Cardiac muscle cell (in vitro differentiated cells and primary cell): Measurements from ENCODE around the gene VMA21. TPM values are rescaled to one million over a fixed set of nuclear protein-coding genes. Genes with fewer than 3 reads are reported as not detected.

Experiments used
- DNase-seq, 2 donors: peaks; one replicate each; pipeline versions ENCODE4 v3.0.0 to v3.0.0-alpha.2; 2010 to 2017; ENCODE audit warnings: low read depth in 1 of 2, low spot score in 1 of 2
- H3K27ac ChIP-seq: fragments of 200-600 bp; sonication (generic); 2 replicates; pipeline ENCODE4 v1.5.1; 2016
- H3K27me3 ChIP-seq: fragments of 200-600 bp; sonication (generic); 2 replicates; pipeline ENCODE4 v1.6.0; 2016; ENCODE audit warnings: control low read depth
- H3K36me3 ChIP-seq: fragments of 200-600 bp; sonication (generic); 2 replicates; pipeline ENCODE4 v1.5.1; 2016; ENCODE audit warnings: control low read depth
- H3K4me1 ChIP-seq: fragments of 200-600 bp; sonication (generic); 2 replicates; pipeline ENCODE4 v1.8.1; 2017; ENCODE audit warnings: low read depth, mild to moderate bottlenecking, mixed run types
- H3K4me3 ChIP-seq: fragments of 200-600 bp; sonication (generic); 2 replicates; pipeline ENCODE4 v1.5.1; 2016; ENCODE audit warnings: mild to moderate bottlenecking
- H3K9me3 ChIP-seq: fragments of 200-600 bp; sonication (generic); 2 replicates; pipeline ENCODE4 v1.5.1; 2017; ENCODE audit warnings: low read depth, mild to moderate bottlenecking, control low read depth
- polyA plus RNA-seq: library from polyadenylated mRNA; unstranded; fragments of >200 nt; fragmentation: Nextera tagmentation; extraction: Ambion mirVana; gene quantifications from 2 replicates; pipeline ENCODE4 v1.2.1, GENCODE V29; 2016
- total RNA-seq: library from RNA; depleted of rRNA; stranded (reverse); fragments of >200 nt; gene quantifications from 2 replicates; pipeline ENCODE4 v1.2.3, GENCODE V29; 2016
- TF ChIP-seq, protein P1 (sequence below): IDR thresholded peaks from 2 replicates; pipeline ENCODE4 v1.5.1; 2012; ENCODE audit warnings: low read depth, mild to moderate bottlenecking, low read length

Gene VMA21
- total and polyA plus RNA-seq, 2 experiments from 2014 or later = 17.6 to 21.5 TPM

DNA sequence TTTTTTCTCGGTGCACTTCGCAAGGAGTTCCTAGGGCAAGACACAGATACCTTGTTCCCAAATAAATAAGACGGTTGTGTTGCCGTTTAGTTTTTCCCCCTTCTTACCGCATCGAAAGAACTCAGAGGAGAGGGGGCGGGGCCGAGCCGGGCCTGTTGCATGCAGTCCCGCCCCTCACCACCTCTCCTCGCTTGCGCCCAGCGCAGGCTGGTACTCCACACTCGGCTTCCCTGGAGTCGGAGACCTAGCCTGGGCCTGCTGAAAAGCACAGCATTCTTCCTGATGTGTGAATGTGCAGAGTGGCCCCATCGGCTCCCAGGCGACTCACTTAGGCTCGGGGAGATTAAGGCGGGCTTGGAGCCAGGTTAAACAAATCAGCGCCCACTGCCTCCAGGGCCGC is 26.1 kb upstream of the VMA21 start:
- TF ChIP-seq, protein P1, sequence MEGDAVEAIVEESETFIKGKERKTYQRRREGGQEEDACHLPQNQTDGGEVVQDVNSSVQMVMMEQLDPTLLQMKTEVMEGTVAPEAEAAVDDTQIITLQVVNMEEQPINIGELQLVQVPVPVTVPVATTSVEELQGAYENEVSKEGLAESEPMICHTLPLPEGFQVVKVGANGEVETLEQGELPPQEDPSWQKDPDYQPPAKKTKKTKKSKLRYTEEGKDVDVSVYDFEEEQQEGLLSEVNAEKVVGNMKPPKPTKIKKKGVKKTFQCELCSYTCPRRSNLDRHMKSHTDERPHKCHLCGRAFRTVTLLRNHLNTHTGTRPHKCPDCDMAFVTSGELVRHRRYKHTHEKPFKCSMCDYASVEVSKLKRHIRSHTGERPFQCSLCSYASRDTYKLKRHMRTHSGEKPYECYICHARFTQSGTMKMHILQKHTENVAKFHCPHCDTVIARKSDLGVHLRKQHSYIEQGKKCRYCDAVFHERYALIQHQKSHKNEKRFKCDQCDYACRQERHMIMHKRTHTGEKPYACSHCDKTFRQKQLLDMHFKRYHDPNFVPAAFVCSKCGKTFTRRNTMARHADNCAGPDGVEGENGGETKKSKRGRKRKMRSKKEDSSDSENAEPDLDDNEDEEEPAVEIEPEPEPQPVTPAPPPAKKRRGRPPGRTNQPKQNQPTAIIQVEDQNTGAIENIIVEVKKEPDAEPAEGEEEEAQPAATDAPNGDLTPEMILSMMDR = no peak
- Histone ChIP-seq H3K4me3 (no peak overlapping the region), H3K36me3 (no peaks in the 10 kb centered on the region), H3K9me3 (peaks cover 3% of the 10 kb centered on the region), H3K4me1 (no peaks in the 10 kb centered on the region), H3K27ac (no peak overlapping the region), H3K27me3 (no peaks in the 10 kb centered on the region)
- peak in 1 of 2 donors; percentile 8 for DNase-seq

DNA sequence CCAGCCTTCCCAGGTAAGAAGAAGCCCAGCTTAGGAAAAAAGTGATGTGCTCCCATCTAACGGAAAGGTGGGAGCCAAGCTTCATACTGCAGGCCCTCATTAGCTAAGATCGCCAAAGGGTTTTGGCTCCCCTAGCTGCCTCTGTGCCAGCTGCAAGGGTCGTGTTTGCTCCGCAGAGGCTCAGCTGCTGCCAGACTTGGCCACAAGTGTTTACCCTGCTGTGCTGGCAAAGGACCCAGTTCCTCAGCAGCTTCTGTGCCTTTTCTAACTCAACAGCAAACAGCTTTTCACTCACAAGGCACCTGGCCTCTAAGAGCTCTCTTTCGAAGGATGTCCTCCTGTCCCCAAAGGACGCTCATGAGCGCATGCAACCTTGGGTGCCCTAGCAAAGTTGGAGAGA is 12.2 kb upstream of the VMA21 start:
- Histone ChIP-seq H3K36me3 (no peaks in the 10 kb centered on the region), H3K4me3 (no peak overlapping the region), H3K27me3 (no peaks in the 10 kb centered on the region), H3K9me3 (no peaks in the 10 kb centered on the region), H3K4me1 (no peaks in the 10 kb centered on the region), H3K27ac (no peak overlapping the region)
- no peak for DNase-seq
- TF ChIP-seq, protein P1 = no peak

DNA sequence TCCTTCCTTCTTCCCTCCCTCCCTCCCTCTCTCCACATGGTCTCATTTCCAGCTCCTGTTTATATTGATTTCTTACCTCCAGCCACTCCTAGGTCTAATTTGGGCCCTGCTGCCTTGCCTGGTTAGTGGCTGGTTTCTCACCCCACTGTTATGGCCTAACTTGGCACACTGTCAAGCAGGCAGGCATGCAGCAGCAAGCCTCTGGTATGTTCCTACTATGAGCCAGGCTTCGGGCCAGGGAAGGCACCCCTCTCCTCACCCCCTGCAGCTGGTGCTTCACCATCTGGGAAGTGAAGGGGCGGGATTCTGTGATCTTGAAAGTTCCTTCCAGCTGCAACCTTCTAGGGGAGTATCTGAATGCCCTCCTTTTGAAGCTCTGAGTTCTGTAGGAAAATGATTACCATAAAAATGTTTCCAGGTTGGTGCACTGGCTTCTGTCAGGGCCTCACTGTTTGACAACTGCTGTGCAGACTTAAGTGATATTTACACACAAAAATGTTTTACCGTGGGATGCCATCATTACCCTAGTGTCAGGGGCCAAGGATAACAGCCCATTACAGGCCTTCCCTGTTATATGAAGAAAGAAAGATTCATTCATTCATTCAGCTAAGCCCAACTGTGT is 10.1 kb upstream of the VMA21 start:
- Histone ChIP-seq H3K4me3 (no peak overlapping the region), H3K27me3 (no peaks in the 10 kb centered on the region), H3K9me3 (no peaks in the 10 kb centered on the region), H3K4me1 (no peaks in the 10 kb centered on the region), H3K36me3 (no peaks in the 10 kb centered on the region), H3K27ac (no peak overlapping the region)
- DNase-seq = peak in 1 of 2 donors; percentile 1
- TF ChIP-seq, protein P1 = no peak

DNA sequence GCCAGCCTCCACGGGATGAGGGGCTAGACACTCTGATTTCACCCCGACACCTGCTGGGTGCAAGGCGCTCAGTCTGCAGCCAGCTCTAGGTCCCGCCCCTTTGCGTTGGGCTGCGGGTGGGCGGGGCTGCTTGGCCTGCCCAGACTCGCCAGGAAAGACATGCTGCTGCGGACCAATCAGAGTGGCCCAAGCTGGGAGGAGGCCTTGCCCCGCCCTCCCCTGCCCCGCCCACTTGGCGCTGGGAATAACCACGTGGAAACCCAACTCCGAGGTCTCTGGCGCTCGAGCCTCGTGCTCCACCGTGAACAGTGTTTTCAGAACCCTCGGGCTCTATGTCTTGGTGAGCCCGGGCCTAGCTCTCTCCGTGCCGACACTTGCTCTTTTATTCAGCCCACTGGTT is 5.3 kb upstream of the VMA21 start:
- Histone ChIP-seq H3K27ac (no peak overlapping the region), H3K9me3 (no peaks in the 10 kb centered on the region), H3K27me3 (no peaks in the 10 kb centered on the region), H3K36me3 (no peaks in the 10 kb centered on the region), H3K4me3 (no peak overlapping the region), H3K4me1 (no peaks in the 10 kb centered on the region)
- TF ChIP-seq, protein P1 = no peak
- DNase-seq = no peak

DNA sequence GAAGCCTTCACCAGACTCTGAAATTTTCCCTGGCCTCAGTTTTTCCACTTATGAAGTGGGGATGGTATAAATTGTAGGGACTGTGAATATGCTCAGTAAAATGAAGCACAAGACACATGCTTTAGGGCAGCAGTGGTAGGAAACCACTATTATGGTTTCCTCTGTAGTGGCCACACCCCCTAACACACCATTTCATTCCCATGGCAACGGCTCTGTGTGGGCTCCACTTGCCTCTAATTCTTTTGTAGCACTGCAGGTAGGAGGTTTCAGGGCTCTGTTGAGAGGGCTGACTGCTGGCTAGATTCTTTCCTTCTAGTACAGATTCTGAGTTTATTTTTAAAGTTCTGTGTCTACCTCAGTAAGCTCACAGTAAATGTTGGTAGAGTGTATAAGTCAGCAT is 3.5 kb upstream of the VMA21 start:
- Histone ChIP-seq H3K27ac (no peak overlapping the region), H3K9me3 (no peaks in the 10 kb centered on the region), H3K4me3 (no peak overlapping the region), H3K36me3 (no peaks in the 10 kb centered on the region), H3K4me1 (no peaks in the 10 kb centered on the region), H3K27me3 (no peaks in the 10 kb centered on the region)
- TF ChIP-seq, protein P1 = no peak
- DNase-seq = no peak
